HG02588 (cell line): ENCODE measurements around the gene SPAG9.

Source experiments
- ATAC-seq: cut with Tn5 transposase; IDR thresholded peaks from one replicate; pipeline ENCODE4 v1.9.1; 2021; ENCODE audit warnings: mild to moderate bottlenecking, moderate library complexity; ENCODE audit not compliant: unreplicated experiment

The SPAG9 gene

GRCh38 chr17:50995668-50996067 is 125.0 kb downstream of the SPAG9 start:
- ATAC-seq: no peak

- no peak for ATAC-seq
Measured at GRCh38 chr17:50993544-50993943, 127.1 kb downstream of the SPAG9 start.

GRCh38 chr17:50989149-50989548 is 131.5 kb downstream of the SPAG9 start:
- ATAC-seq: no peak

GRCh38 chr17:50988427-50988826 is 132.2 kb downstream of the SPAG9 start:
- ATAC-seq: no peak

GRCh38 chr17:50986989-50987660 is 133.5 kb downstream of the SPAG9 start:
- no peak for ATAC-seq

- ATAC-seq: no peak
Measured at GRCh38 chr17:50981279-50981678, 139.4 kb downstream of the SPAG9 start.

- no peak for ATAC-seq
Measured at GRCh38 chr17:50979524-50979927, 141.1 kb downstream of the SPAG9 start.

GRCh38 chr17:50977487-50978159 is 143.0 kb downstream of the SPAG9 start:
- no peak for ATAC-seq

- no peak for ATAC-seq
Measured at GRCh38 chr17:50976951-50977472, 143.7 kb downstream of the SPAG9 start.

GRCh38 chr17:50973557-50974494 is 146.8 kb downstream of the SPAG9 start:
- ATAC-seq: no peak

GRCh38 chr17:50972577-50972976 is 148.1 kb downstream of the SPAG9 start:
- ATAC-seq: no peak

- no peak for ATAC-seq
Measured at GRCh38 chr17:50967795-50968194, 152.9 kb downstream of the SPAG9 start.

- ATAC-seq: no peak
Measured at GRCh38 chr17:50966163-50966666, 154.5 kb downstream of the SPAG9 start.

- no peak for ATAC-seq
Measured at GRCh38 chr17:50963139-50963538, 157.5 kb downstream of the SPAG9 start.

GRCh38 chr17:50961282-50962220 is 159.1 kb downstream of the SPAG9 start:
- no peak for ATAC-seq

GRCh38 chr17:50959341-50959740 is 161.3 kb downstream of the SPAG9 start:
- no peak for ATAC-seq

- no peak for ATAC-seq
Measured at GRCh38 chr17:50957600-50958575, 162.8 kb downstream of the SPAG9 start.

- no peak for ATAC-seq
Measured at GRCh38 chr17:50956750-50957523, 163.7 kb downstream of the SPAG9 start.
